Neuronal stem cell (in vitro differentiated cells): ENCODE results near the gene TTC28.

Source experiments
- DNase-seq: peaks from one replicate; pipeline ENCODE4 v3.0.0-alpha.2; 2013; ENCODE audit warnings: low spot score
- H2AFZ ChIP-seq: one replicate; pipeline ENCODE4 v1.6.1; 2013; ENCODE audit warnings: mild to moderate bottlenecking, low read length, inconsistent platforms
- H2AK5ac ChIP-seq: 2 replicates; pipeline ENCODE4 v1.6.1; 2013; ENCODE audit warnings: low read depth, mild to moderate bottlenecking, inconsistent platforms, low read length, moderate library complexity, mixed read lengths
- H2BK120ac ChIP-seq: 2 replicates; pipeline ENCODE4 v1.6.1; 2013; ENCODE audit warnings: low read depth, mild to moderate bottlenecking, inconsistent platforms, low read length, moderate library complexity, mixed read lengths
- H2BK12ac ChIP-seq: one replicate; pipeline ENCODE4 v1.6.1; 2013; ENCODE audit warnings: low read length, inconsistent platforms
- H2BK15ac ChIP-seq: 2 replicates; pipeline ENCODE4 v1.6.1; 2013; ENCODE audit warnings: mild to moderate bottlenecking, low read length, inconsistent platforms, mixed read lengths
- H2BK5ac ChIP-seq: one replicate; pipeline ENCODE4 v1.6.1; 2013; ENCODE audit warnings: inconsistent platforms, mild to moderate bottlenecking, low read length, moderate library complexity
- H3K14ac ChIP-seq: one replicate; pipeline ENCODE4 v1.6.1; 2013; ENCODE audit warnings: low read length, inconsistent platforms
- H3K18ac ChIP-seq: 2 replicates; pipeline ENCODE4 v1.6.1; 2013; ENCODE audit warnings: low read length, inconsistent platforms
- H3K23ac ChIP-seq: 2 replicates; pipeline ENCODE4 v1.6.1; 2013; ENCODE audit warnings: low read depth, mild to moderate bottlenecking, mixed read lengths, low read length, inconsistent platforms; ENCODE audit not compliant: poor library complexity
- H3K27ac ChIP-seq: replicated peaks from 3 replicates; pipeline ENCODE4 v1.5.1; 2013; ENCODE audit warnings: low read length, inconsistent platforms
- H3K27me3 ChIP-seq, 3 experiments: 2 replicates each; pipeline ENCODE4 v1.6.1; 2013; ENCODE audit warnings: low read length in 3 of 3, mild to moderate bottlenecking in 2 of 3, inconsistent platforms in 1 of 3, low read depth in 1 of 3, mixed read lengths in 1 of 3, moderate library complexity in 1 of 3; ENCODE audit not compliant: control insufficient read depth in 3 of 3, insufficient read depth in 3 of 3
- H3K36me3 ChIP-seq, 2 donors: replicated peaks in 1 of 2; 2 replicates each; pipeline ENCODE4 v1.6.1; 2013; ENCODE audit warnings: low read length in 2 of 2; ENCODE audit not compliant: control insufficient read depth in 2 of 2, insufficient read depth in 2 of 2
- H3K4ac ChIP-seq: 2 replicates; pipeline ENCODE4 v1.6.1; 2013; ENCODE audit warnings: inconsistent platforms, mild to moderate bottlenecking, low read length, moderate library complexity
- H3K4me1 ChIP-seq, 2 donors: 1 replicate in 1 of 2; 2 replicates in 1 of 2; pipeline ENCODE4 v1.6.1; 2013; ENCODE audit warnings: low read length in 2 of 2, low read depth in 1 of 2; ENCODE audit not compliant: control insufficient read depth in 2 of 2, insufficient read depth in 1 of 2
- H3K4me2 ChIP-seq: one replicate; pipeline ENCODE4 v1.6.1; 2013; ENCODE audit warnings: mild to moderate bottlenecking, low read length, inconsistent platforms; ENCODE audit not compliant: insufficient read depth, poor library complexity, severe bottlenecking
- H3K4me3 ChIP-seq, 2 donors: 2 replicates each; pipeline ENCODE4 v1.5.1; 2013; ENCODE audit warnings: low read length in 2 of 2, mild to moderate bottlenecking in 2 of 2, inconsistent platforms in 1 of 2, moderate library complexity in 1 of 2
- H3K79me1 ChIP-seq: one replicate; pipeline ENCODE4 v1.6.1; 2013; ENCODE audit warnings: low read depth, mild to moderate bottlenecking, inconsistent platforms, low read length, moderate library complexity
- H3K9ac ChIP-seq: one replicate; pipeline ENCODE4 v1.6.1; 2013; ENCODE audit warnings: mild to moderate bottlenecking, low read depth, low read length, inconsistent platforms; ENCODE audit not compliant: poor library complexity
- H3K9me3 ChIP-seq, 2 donors: replicated peaks in 1 of 2; 2 replicates each; pipeline versions ENCODE3 to v1.6.1; 2013; ENCODE audit warnings: low read length in 2 of 2, mild to moderate bottlenecking in 2 of 2, inconsistent platforms in 1 of 2, low read depth in 1 of 2, mixed read lengths in 1 of 2, moderate library complexity in 1 of 2; ENCODE audit not compliant: control insufficient read depth in 2 of 2, insufficient read depth in 1 of 2
- H4K8ac ChIP-seq: one replicate; pipeline ENCODE4 v1.6.1; 2013; ENCODE audit warnings: low read depth, mild to moderate bottlenecking, inconsistent platforms, low read length, moderate library complexity
- H4K91ac ChIP-seq: one replicate; pipeline ENCODE4 v1.6.1; 2013; ENCODE audit warnings: low read length, low read depth, mild to moderate bottlenecking, inconsistent platforms; ENCODE audit not compliant: poor library complexity
- WGBS, 2 donors: extraction: QIAGEN DNeasy Blood & Tissue Kit; methylation state at CpG; one replicate each; pipeline ENCODE4 v1.1.7; 2013; ENCODE audit warnings: missing lambda C conversion rate in 2 of 2, mixed read lengths in 1 of 2; ENCODE audit not compliant: insufficient read length in 2 of 2, insufficient replicate concordance in 1 of 2; ENCODE audit errors: extremely low coverage in 2 of 2; 5-methylcytosine and 5-hydroxymethylcytosine counted together

TTC28 gene

DNA sequence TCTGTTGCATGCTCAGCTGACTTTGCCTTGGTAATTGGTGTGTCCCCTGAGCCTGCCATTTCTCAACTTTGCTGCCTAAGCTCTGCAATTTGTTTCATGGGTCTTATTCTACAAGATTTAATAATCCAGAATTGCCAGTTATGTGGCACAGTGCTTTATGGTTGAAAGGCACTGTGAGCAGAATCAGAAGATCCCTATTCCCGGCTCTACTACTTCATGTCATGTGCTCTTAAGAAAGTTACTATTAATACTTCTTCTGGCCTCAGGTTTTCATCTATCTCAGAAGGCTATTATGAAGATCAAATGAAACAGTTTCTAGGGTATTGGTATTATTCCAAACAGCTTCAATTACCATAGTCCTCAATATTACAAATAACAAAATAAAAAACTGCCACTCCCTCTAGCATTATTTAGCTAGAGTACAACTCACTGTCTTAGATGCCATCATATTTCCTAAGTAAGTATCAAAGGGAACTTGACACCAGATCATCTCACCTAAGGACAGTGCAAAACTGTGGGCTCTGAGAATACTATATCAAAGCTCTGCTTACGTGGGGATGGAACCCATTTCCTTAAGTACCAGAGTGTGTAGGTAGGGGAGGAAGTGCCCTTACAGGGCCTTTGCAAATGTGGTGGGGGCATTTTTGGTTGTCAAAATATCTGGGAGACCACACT lies 560.5 kb downstream of the TTC28 start:
- no peaks in the 10 kb centered on the region for H3K27me3 ChIP-seq
- H3K14ac ChIP-seq = no peak overlapping the region
- no peak overlapping the region for H2AK5ac ChIP-seq
- H3K27ac ChIP-seq = no peak overlapping the region
- no peak overlapping the region for H4K8ac ChIP-seq
- H3K9ac ChIP-seq = no peak overlapping the region
- H3K4ac ChIP-seq = no peak overlapping the region
- no peak overlapping the region for H2BK120ac ChIP-seq
- no peak overlapping the region for H3K4me3 ChIP-seq
- no peak overlapping the region for H3K18ac ChIP-seq
- H4K91ac ChIP-seq = no peak overlapping the region
- no peaks in the 10 kb centered on the region for H3K36me3 ChIP-seq
- no CpG with 5 or more reads among the region's 2 CpGs for WGBS, 2 donors
- H3K4me1 ChIP-seq = peaks cover 0 to 11% of the 10 kb centered on the region in 2 donors
- H2BK15ac ChIP-seq = no peak overlapping the region
- no peaks in the 10 kb centered on the region for H3K79me1 ChIP-seq
- no peak overlapping the region for H2AFZ ChIP-seq
- no peak overlapping the region for H3K4me2 ChIP-seq
- H2BK12ac ChIP-seq = no peak overlapping the region
- no peak overlapping the region for H3K23ac ChIP-seq
- DNase-seq = no peak
- H2BK5ac ChIP-seq = no peak overlapping the region
- H3K9me3 ChIP-seq = peaks cover 0 to 3% of the 10 kb centered on the region in 2 donors

DNA sequence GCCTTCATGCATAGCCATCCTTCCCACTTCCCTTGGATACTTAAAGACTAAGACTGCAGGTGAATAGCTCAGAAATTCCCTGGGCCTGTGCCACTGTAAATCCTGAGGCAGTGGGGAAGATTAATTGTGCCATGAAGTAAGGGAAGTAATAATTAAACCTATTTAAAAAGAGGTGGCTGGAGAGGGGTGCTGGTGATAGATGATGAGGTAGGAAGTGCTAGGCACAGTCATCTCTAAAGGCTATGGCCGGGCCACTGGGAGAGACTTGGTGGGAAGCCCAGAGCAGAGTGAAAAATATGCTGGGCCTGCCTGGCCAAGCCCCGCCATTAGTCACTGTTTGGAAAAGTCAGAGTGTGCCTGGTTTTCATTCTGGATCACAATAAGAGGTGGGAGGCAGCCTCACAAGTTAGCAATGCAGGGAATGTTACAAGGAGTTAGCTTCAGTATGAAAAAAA lies 563.4 kb downstream of the TTC28 start:
- Histone ChIP-seq H3K4me1 (peaks cover 11 to 22% of the 10 kb centered on the region in 2 donors), H2AFZ (no peak overlapping the region), H3K9me3 (no peaks in the 10 kb centered on the region), H3K9ac (no peak overlapping the region), H2BK15ac (no peak overlapping the region), H2AK5ac (no peak overlapping the region), H2BK5ac (no peak overlapping the region), H3K18ac (peak overlapping the region; percentile 24), H3K27ac (peak overlapping the region; percentile 7), H3K79me1 (no peaks in the 10 kb centered on the region), H2BK120ac (no peak overlapping the region), H4K91ac (no peak overlapping the region), H3K4me2 (no peak overlapping the region), H3K23ac (no peak overlapping the region), H3K14ac (no peak overlapping the region), H3K27me3 (no peaks in the 10 kb centered on the region), H3K4me3 (no peak overlapping the region), H2BK12ac (no peak overlapping the region), H3K36me3 (no peaks in the 10 kb centered on the region), H3K4ac (no peak overlapping the region), H4K8ac (no peak overlapping the region)
- DNase-seq = no peak
- WGBS, 2 donors = no CpG with 5 or more reads among the region's 2 CpGs

GRCh38 chr22:28115426-28115825 lies 564.2 kb downstream of the TTC28 start:
- Histone ChIP-seq H3K4me2 (no peak overlapping the region), H4K8ac (no peak overlapping the region), H2AFZ (no peak overlapping the region), H3K36me3 (peaks cover 0 to 3% of the 10 kb centered on the region in 2 donors), H3K9ac (no peak overlapping the region), H3K23ac (no peak overlapping the region), H2BK12ac (no peak overlapping the region), H2BK5ac (no peak overlapping the region), H3K9me3 (no peaks in the 10 kb centered on the region), H3K4me3 (no peak overlapping the region), H2AK5ac (no peak overlapping the region), H3K27ac (no peak overlapping the region), H3K4ac (no peak overlapping the region), H3K79me1 (no peaks in the 10 kb centered on the region), H2BK15ac (no peak overlapping the region), H3K27me3 (no peaks in the 10 kb centered on the region), H3K4me1 (peaks cover 11 to 22% of the 10 kb centered on the region in 2 donors), H2BK120ac (no peak overlapping the region), H3K18ac (no peak overlapping the region), H3K14ac (no peak overlapping the region), H4K91ac (no peak overlapping the region)
- WGBS, 2 donors = no CpG with 5 or more reads among the region's 4 CpGs
- DNase-seq = no peak

DNA sequence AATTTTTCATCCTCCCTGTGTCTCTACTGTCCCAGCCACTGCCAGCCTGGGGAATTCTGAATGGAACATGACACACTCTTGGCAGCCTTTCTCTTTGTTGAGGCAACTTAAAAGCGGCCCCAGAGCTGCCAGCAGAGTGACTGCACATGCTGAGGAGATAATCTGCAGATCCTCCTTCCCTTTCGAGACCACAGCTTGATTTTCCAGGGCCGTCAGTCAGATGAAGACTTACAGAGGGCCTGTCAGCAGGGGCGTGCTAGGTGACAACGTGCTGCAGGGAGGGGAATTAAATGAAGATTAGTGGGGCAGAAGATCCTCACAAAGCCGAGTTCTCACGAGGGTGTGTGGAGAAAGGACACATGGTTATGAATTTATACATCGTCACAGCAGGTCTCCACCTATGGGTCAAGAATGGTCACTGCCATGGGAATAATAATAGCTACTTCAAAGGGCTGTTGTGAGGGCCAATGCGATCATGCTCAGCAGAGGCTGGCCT lies 567.0 kb downstream of the TTC28 start:
- H4K8ac ChIP-seq = no peak overlapping the region
- no peak overlapping the region for H3K9ac ChIP-seq
- peak overlapping the region; percentile 32 for H3K27ac ChIP-seq
- DNase-seq = peak; percentile 58
- no peaks in the 10 kb centered on the region for H3K9me3 ChIP-seq
- H3K4me2 ChIP-seq = peak overlapping the region; percentile 38
- H4K91ac ChIP-seq = no peak overlapping the region
- no peak overlapping the region for H3K4ac ChIP-seq
- H3K4me3 ChIP-seq = no peak overlapping the region
- no peak overlapping the region for H3K18ac ChIP-seq
- peaks cover 2 to 13% of the 10 kb centered on the region in 2 donors for H3K36me3 ChIP-seq
- no peak overlapping the region for H2BK15ac ChIP-seq
- no peak overlapping the region for H2AK5ac ChIP-seq
- H3K27me3 ChIP-seq = no peaks in the 10 kb centered on the region
- no peaks in the 10 kb centered on the region for H3K79me1 ChIP-seq
- WGBS, 2 donors = no CpG with 5 or more reads among the region's 9 CpGs
- H3K4me1 ChIP-seq = peaks cover 11 to 20% of the 10 kb centered on the region in 2 donors
- no peak overlapping the region for H3K14ac ChIP-seq
- no peak overlapping the region for H2BK5ac ChIP-seq
- H2BK12ac ChIP-seq = no peak overlapping the region
- H2AFZ ChIP-seq = peak overlapping the region; percentile 46
- H3K23ac ChIP-seq = no peak overlapping the region
- no peak overlapping the region for H2BK120ac ChIP-seq
